Effector memory CD4-positive, alpha-beta T cell (primary cell): Measurements from ENCODE around the gene GALT.

Experiments used
- DNase-seq, 3 donors: peaks; one replicate each; pipeline ENCODE4 v3.0.0-alpha.2; 2020
- H3K27ac ChIP-seq: 2 replicates; pipeline ENCODE4 v1.7.0; 2013; ENCODE audit warnings: mild to moderate bottlenecking, low read length, moderate library complexity; ENCODE audit not compliant: insufficient read depth, poor library complexity, severe bottlenecking
- H3K27me3 ChIP-seq: replicated peaks from 2 replicates; pipeline ENCODE4 v1.7.0; 2013; ENCODE audit warnings: mild to moderate bottlenecking, low read length; ENCODE audit not compliant: insufficient read depth, control insufficient read depth, poor library complexity, severe bottlenecking
- H3K36me3 ChIP-seq: 2 replicates; pipeline ENCODE4 v1.7.0; 2013; ENCODE audit warnings: mild to moderate bottlenecking, low read length, moderate library complexity; ENCODE audit not compliant: control insufficient read depth, insufficient read depth
- H3K4me1 ChIP-seq: 2 replicates; pipeline ENCODE4 v1.7.0; 2013; ENCODE audit warnings: low read length, mild to moderate bottlenecking; ENCODE audit not compliant: control insufficient read depth, insufficient read depth, poor library complexity, severe bottlenecking
- H3K4me3 ChIP-seq: 2 replicates; pipeline ENCODE4 v1.7.0; 2013; ENCODE audit warnings: low read length, low read depth, mild to moderate bottlenecking; ENCODE audit not compliant: insufficient read depth, poor library complexity, severe bottlenecking
- H3K9me3 ChIP-seq: 2 replicates; pipeline ENCODE4 v1.7.0; 2013; ENCODE audit warnings: mild to moderate bottlenecking, low read length, moderate library complexity; ENCODE audit not compliant: control insufficient read depth

The GALT gene

DNA sequence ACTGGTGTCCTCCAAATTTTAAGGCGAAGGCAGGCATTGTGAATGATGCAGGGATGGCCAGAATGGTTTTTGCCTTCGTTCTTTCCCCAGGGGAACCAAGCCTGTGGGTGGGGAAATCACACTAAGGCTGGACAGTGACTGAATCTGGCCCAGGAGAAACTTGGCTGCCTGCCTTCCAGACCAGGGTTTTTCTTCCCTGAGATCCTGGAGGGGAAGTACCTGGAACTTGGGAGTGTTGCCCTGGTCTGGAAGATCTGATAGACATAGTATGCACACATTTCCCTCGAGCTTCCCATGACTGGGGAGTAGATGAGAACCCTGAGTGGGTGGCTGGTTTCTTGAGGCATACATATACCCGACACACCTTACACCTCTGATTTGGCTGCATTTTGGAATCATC lies 4.8 kb downstream of the GALT start:
- Histone ChIP-seq H3K4me3 (no peak overlapping the region), H3K27me3 (no peaks in the 10 kb centered on the region), H3K4me1 (peaks cover 30% of the 10 kb centered on the region), H3K36me3 (peaks cover 29% of the 10 kb centered on the region), H3K27ac (no peak overlapping the region), H3K9me3 (no peaks in the 10 kb centered on the region)
- DNase-seq: no peak

GRCh38 chr9:34651876-34652601 lies 5.6 kb downstream of the GALT start, which contains the start of gene IL11RA:
Gene IL11RA (plus strand): TSS chr9:34652185. CDS start chr9:34655218, 3,033 bp downstream.
- DNase-seq: no peak
- no peaks in the 10 kb centered on the region for H3K9me3 ChIP-seq
- peaks cover 30% of the 10 kb centered on the region for H3K4me1 ChIP-seq
- H3K27me3 ChIP-seq: no peaks in the 10 kb centered on the region
- peaks cover 29% of the 10 kb centered on the region for H3K36me3 ChIP-seq
- H3K27ac ChIP-seq: no peak within 1 kb of the TSS
- H3K4me3 ChIP-seq: no peak within 1 kb of the TSS

DNA sequence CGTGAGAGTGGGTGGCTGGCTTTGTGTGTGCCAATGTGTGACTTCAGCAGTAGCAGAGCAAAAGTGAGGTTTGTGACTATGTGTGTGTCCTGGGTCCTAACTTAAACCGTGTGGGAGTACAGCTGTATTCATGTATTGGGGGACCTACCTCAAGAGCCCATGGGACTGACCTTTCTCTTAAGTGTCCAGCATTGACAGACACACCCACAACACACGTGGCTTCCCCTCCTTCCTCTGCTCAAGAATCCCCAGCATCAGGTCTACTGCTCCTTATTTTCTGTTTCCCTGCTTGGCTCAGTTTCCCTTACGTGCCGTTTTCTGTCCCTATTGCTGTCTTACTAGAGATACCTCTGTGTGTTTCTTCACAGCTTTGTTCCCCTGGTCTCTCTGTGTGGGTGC lies 6.1 kb downstream of the GALT start:
- H3K4me1 ChIP-seq: peaks cover 24% of the 10 kb centered on the region

DNA sequence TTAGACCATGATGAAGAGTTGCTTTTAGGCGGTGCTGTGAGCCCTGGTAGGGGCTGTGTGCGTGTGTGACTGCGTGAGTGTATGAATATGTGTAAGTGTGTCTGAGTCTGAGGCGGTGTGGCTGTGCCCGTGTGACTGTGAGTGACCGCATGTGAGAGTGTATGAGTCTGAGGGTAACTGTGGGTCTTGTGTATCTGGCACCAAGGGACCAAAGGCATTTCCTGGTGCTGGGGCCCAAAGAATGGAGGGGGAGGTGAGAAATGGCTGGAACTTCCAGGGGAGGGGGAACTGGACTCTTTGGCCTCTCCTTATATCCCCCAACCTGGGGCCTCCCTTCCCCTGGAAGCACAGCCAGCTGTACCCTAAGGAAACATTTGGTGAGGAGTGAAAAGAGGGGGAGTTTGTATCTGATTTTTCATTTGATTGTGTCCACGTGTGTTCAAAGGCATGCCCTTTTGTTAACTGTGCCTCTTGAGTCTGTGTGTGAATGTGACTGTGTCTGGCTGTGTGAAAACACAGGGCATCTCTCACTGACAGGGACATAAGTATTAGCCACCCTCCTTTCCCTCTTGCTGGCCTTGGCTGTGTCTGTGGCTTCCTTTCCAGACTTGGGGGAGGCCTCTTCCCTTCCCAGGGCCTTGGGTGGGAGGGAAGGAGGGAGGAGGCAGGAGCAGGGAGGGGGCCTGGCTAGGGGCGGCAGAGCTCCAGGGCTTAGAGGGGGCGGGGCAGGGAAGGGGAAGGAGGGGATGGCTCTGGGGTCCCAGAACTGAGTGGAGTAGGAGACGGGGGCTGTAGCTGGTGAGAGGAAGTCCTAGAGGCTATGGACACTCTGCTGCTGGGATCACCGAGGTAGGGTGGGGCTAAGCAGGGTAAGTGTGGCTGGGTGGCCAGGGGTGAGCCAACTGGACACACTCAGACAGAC lies 6.9 kb downstream of the GALT start:
- H3K9me3 ChIP-seq: no peaks in the 10 kb centered on the region
- no peaks in the 10 kb centered on the region for H3K27me3 ChIP-seq
- no peak overlapping the region for H3K4me3 ChIP-seq
- H3K4me1 ChIP-seq: peaks cover 16% of the 10 kb centered on the region
- H3K27ac ChIP-seq: no peak overlapping the region
- DNase-seq: no peak
- H3K36me3 ChIP-seq: peaks cover 29% of the 10 kb centered on the region

More for the DNA sequence above, 6.1 kb downstream of the GALT start:
- Histone ChIP-seq H3K27me3 (no peaks in the 10 kb centered on the region), H3K27ac (no peak overlapping the region), H3K9me3 (no peaks in the 10 kb centered on the region), H3K4me3 (no peak overlapping the region), H3K36me3 (peaks cover 29% of the 10 kb centered on the region)
- DNase-seq: no peak

DNA sequence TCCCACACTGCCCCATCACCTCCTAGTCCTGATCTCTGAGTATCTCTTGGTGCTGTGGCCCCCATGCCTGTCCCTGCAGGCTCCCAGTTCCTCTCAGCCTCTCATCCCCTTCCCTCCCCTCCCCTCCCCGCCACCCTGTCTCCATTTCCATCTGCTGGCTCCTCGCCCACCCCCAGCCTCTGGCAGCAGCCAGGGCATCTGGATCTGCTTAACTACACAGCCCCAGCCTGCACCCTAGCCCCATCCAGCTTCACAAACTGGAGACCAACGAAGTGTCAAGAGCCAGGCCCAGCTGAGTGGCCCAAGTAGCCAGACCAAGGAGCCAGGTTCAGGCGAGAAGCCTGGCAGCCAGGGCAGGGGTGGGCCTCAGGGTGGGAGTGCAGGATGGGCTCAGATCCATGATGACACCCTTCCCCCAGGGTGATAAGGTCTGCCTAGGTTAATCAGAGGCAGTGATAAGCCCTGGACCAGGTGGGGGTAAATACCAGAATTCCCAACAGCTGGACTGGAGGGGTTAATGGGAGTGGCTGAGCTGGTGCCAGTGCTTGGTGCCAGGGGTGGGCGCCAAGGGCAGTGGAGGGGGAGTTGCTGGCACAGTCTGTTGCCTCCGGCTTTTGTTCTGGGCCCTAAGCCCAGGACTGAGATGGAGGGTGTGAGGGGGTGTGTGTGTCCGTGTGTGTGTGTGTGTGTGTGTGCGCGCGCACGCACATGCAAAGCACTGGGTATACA lies 8.0 kb downstream of the GALT start:
- Histone ChIP-seq H3K27ac (no peak overlapping the region), H3K9me3 (no peaks in the 10 kb centered on the region), H3K4me3 (no peak overlapping the region), H3K4me1 (peaks cover 11% of the 10 kb centered on the region), H3K36me3 (peaks cover 18% of the 10 kb centered on the region), H3K27me3 (no peaks in the 10 kb centered on the region)
- DNase-seq: no peak

GRCh38 chr9:34655394-34655793 lies 8.9 kb downstream of the GALT start:
- no peak overlapping the region for H3K27ac ChIP-seq

DNA sequence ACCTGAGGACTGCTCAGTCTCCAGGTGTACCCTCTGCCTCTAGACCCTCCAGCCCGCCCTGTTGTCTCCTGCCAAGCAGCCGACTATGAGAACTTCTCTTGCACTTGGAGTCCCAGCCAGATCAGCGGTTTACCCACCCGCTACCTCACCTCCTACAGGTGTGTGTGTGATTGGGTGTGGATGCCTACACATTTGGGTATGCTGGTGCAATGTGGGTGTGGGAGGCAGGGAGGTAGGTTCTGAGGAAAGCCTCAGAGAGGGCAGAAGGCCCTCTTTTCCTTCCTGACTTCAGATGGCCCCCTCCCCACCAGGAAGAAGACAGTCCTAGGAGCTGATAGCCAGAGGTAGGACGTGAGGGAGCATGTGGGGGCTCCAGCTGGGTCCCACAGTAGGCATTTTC lies 10.5 kb downstream of the GALT start:
- H3K4me3 ChIP-seq: no peak overlapping the region

More at GRCh38 chr9:34655394-34655793, 8.9 kb downstream of the GALT start:
- Histone ChIP-seq H3K36me3 (peaks cover 18% of the 10 kb centered on the region), H3K9me3 (no peaks in the 10 kb centered on the region), H3K4me1 (peaks cover 11% of the 10 kb centered on the region), H3K4me3 (no peak overlapping the region), H3K27me3 (no peaks in the 10 kb centered on the region)
- no peak for DNase-seq

DNA sequence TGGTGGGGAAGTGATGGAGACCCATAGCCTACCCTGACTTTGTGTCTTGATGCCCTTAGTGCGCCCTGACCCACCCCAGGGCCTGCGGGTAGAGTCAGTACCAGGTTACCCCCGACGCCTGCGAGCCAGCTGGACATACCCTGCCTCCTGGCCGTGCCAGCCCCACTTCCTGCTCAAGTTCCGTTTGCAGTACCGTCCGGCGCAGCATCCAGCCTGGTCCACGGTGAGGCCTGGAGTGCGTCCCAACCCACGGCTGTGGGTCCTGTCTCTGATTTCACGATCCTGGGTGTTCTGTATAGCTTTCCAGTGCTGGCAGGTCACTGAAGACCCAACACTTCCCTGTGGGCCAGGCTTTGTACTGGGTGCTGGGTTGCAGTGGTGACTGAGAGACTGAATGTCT lies 12.0 kb downstream of the GALT start:
- Histone ChIP-seq H3K27me3 (no peaks in the 10 kb centered on the region), H3K36me3 (peaks cover 12% of the 10 kb centered on the region), H3K27ac (no peak overlapping the region), H3K4me1 (peaks cover 25% of the 10 kb centered on the region), H3K4me3 (no peak overlapping the region), H3K9me3 (no peaks in the 10 kb centered on the region)
- no peak for DNase-seq

More for the DNA sequence above, 10.5 kb downstream of the GALT start:
- Histone ChIP-seq H3K36me3 (peaks cover 12% of the 10 kb centered on the region), H3K27ac (no peak overlapping the region), H3K27me3 (no peaks in the 10 kb centered on the region), H3K9me3 (no peaks in the 10 kb centered on the region), H3K4me1 (peaks cover 21% of the 10 kb centered on the region)
- no peak for DNase-seq

DNA sequence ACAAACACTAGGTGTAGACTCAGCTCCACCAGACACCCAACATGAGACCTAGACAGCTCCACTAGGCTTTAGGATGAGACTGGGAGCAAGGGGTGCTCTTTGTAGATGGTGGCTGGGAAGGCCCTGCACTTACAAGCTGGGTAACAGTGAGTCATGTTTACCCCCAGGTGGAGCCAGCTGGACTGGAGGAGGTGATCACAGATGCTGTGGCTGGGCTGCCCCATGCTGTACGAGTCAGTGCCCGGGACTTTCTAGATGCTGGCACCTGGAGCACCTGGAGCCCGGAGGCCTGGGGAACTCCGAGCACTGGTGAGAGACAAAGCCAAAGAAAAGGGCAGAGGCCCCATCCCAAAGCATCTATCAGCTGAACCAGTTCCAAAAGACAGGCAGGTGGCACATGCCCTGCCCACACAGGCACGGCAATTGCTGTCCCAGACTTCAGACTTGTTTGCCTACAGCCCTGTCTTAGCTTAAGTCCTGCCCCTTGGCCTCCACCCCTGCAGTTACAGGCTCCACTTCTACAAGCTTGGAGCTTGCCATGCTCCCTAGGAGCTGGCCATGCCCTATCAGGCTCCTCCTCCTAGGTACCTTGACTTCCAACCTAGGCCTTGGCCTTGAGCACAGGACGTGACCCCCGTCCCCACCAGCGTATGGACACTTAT lies 13.2 kb downstream of the GALT start:
- Histone ChIP-seq H3K4me1 (peaks cover 37% of the 10 kb centered on the region), H3K9me3 (no peaks in the 10 kb centered on the region), H3K36me3 (peaks cover 12% of the 10 kb centered on the region), H3K27ac (no peak overlapping the region), H3K27me3 (no peaks in the 10 kb centered on the region), H3K4me3 (no peak overlapping the region)
- no peak for DNase-seq
